RWPE2 (cell line): Measurements from ENCODE around the gene HHIPL1.

Experiments used
- ATAC-seq: fragments of 200-7000 bp; cut with Tn5 transposase; 3 replicates; pipeline ENCODE4 v1.9.1; 2021; ENCODE audit warnings: low read depth
- DNase-seq: peaks from one replicate; pipeline ENCODE4 v3.0.0-alpha.2; 2020; ENCODE audit warnings: low spot score
- H3K27ac ChIP-seq: fragments of 450-650 bp; 2 replicates; pipeline ENCODE4 v1.5.1; 2017; ENCODE audit warnings: mild to moderate bottlenecking; ENCODE audit not compliant: poor library complexity, severe bottlenecking
- H3K27me3 ChIP-seq: fragments of 250-450 bp; sonication (Bioruptor Pico); 2 replicates; pipeline ENCODE4 v1.5.1; 2021; ENCODE audit warnings: mild to moderate bottlenecking, moderate library complexity; ENCODE audit not compliant: insufficient read depth, poor library complexity, severe bottlenecking
- H3K36me3 ChIP-seq: fragments of 250-450 bp; sonication (Bioruptor Pico); 2 replicates; pipeline ENCODE4 v1.5.1; 2020; ENCODE audit warnings: low read depth, mild to moderate bottlenecking, moderate library complexity
- H3K4me1 ChIP-seq: fragments of 250-450 bp; sonication (Bioruptor Pico); 2 replicates; pipeline ENCODE4 v1.5.1; 2021; ENCODE audit warnings: mild to moderate bottlenecking, moderate library complexity; ENCODE audit not compliant: insufficient read depth, poor library complexity, severe bottlenecking
- H3K4me3 ChIP-seq: fragments of 250-450 bp; sonication (Bioruptor Pico); 2 replicates; pipeline ENCODE4 v1.5.1; 2021; ENCODE audit warnings: mild to moderate bottlenecking, moderate library complexity; ENCODE audit not compliant: severe bottlenecking
- H3K9me3 ChIP-seq: fragments of 250-450 bp; sonication (Bioruptor Pico); 2 replicates; pipeline ENCODE4 v1.5.1; 2021; ENCODE audit warnings: mild to moderate bottlenecking, moderate library complexity; ENCODE audit not compliant: severe bottlenecking
- CTCF ChIP-seq: fragments of 450-650 bp; IDR thresholded peaks from one replicate; pipeline ENCODE4 v1.5.1; 2017; ENCODE audit warnings: mild to moderate bottlenecking, moderate library complexity; ENCODE audit not compliant: poor library complexity, severe bottlenecking

HHIPL1 gene

GRCh38 chr14:99651953-99652746 is 7.2 kb downstream of the HHIPL1 start:
- peaks cover 3% of the 10 kb centered on the region for H3K27me3 ChIP-seq
- ATAC-seq (no peak), DNase-seq (no peak)

GRCh38 chr14:99654235-99654985 is 9.5 kb downstream of the HHIPL1 start:
- no peak overlapping the region for H3K27ac ChIP-seq
- ATAC-seq: peak; percentile 62; the same call in 2 of the 3 replicates
- no peak for DNase-seq

More at GRCh38 chr14:99651953-99652746, 7.2 kb downstream of the HHIPL1 start:
- Histone ChIP-seq H3K4me3 (no peak overlapping the region), H3K4me1 (no peaks in the 10 kb centered on the region), H3K9me3 (no peaks in the 10 kb centered on the region), H3K27ac (no peak overlapping the region), H3K36me3 (no peaks in the 10 kb centered on the region)
- no peak for TF ChIP-seq CTCF

GRCh38 chr14:99655521-99655920 is 10.6 kb downstream of the HHIPL1 start:
- Histone ChIP-seq H3K36me3 (no peaks in the 10 kb centered on the region), H3K4me1 (no peaks in the 10 kb centered on the region), H3K4me3 (no peak overlapping the region), H3K9me3 (no peaks in the 10 kb centered on the region), H3K27me3 (peaks cover 35% of the 10 kb centered on the region), H3K27ac (no peak overlapping the region)
- ATAC-seq (no peak), DNase-seq (no peak)
- TF ChIP-seq CTCF: no peak

More at GRCh38 chr14:99654235-99654985, 9.5 kb downstream of the HHIPL1 start:
- H3K4me1 ChIP-seq: no peaks in the 10 kb centered on the region
- H3K27me3 ChIP-seq: peaks cover 25% of the 10 kb centered on the region
- H3K9me3 ChIP-seq: no peaks in the 10 kb centered on the region
- no peak overlapping the region for H3K4me3 ChIP-seq
- TF ChIP-seq CTCF: no peak
- H3K36me3 ChIP-seq: no peaks in the 10 kb centered on the region

- DNase-seq (no peak), ATAC-seq (no peak)
- Histone ChIP-seq H3K27me3 (peaks cover 41% of the 10 kb centered on the region), H3K4me3 (no peak overlapping the region), H3K36me3 (no peaks in the 10 kb centered on the region), H3K27ac (no peak overlapping the region), H3K9me3 (no peaks in the 10 kb centered on the region), H3K4me1 (no peaks in the 10 kb centered on the region)
- TF ChIP-seq CTCF: no peak
Observed at GRCh38 chr14:99656171-99656570, 11.2 kb downstream of the HHIPL1 start.
